NCI-H1048 (cell line): ENCODE data around the gene ZNF174.

Source experiments
- DNase-seq: peaks from one replicate; lab custom pipeline; 2025; lab: John Stamatoyannopoulos, UW

The ZNF174 gene

GRCh38 chr16:3443108-3444031 is 42.4 kb downstream of the ZNF174 start, which contains the start of the genes NAA60 and ZNF597:
Gene NAA60 (plus strand): TSS chr16:3443680. CDS start chr16:3476228, 32,548 bp downstream.
Gene ZNF597 (minus strand): TSS chr16:3443504. CDS start chr16:3443153, 351 bp downstream.
- DNase-seq, result no peak

GRCh38 chr16:3444032-3444388 is 43.0 kb downstream of the ZNF174 start:
- DNase-seq, result no peak

GRCh38 chr16:3454093-3454492 is 53.1 kb downstream of the ZNF174 start:
- no peak for DNase-seq

GRCh38 chr16:3454631-3455147 is 53.7 kb downstream of the ZNF174 start:
- no peak for DNase-seq

- peak; percentile 58 for DNase-seq
Observed at GRCh38 chr16:3457434-3458252, 56.6 kb downstream of the ZNF174 start.

GRCh38 chr16:3458278-3458851 is 57.4 kb downstream of the ZNF174 start:
- no peak for DNase-seq

GRCh38 chr16:3458852-3459361 is 57.9 kb downstream of the ZNF174 start:
- no peak for DNase-seq
